ENCODE measurements around the gene HYAL2. TPM values are rescaled to one million over a fixed set of nuclear protein-coding genes. Genes with fewer than 3 reads are reported as not detected.
"Not testable (repeated sequence)": the region's sequence is repeated elsewhere in the genome, so short reads cannot be mapped to it uniquely, and the experiment has no call there.

The HYAL2 gene
- total and polyA plus RNA-seq, 3 donors from 2014 or later, result 58.6 to 111 (median 90.9) TPM

GRCh38 chr3:50272911-50273688 lies 49.4 kb downstream of the HYAL2 start:
- Histone ChIP-seq H3K9me3 (no peaks in the 10 kb centered on the region), H3K4me3 (peak overlapping the region in 1 of 2 donors; percentile 35), H3K27ac (no peak overlapping the region), H3K36me3 (ENCODE audit: low read depth, missing control alignments) (no peaks in the 10 kb centered on the region), H3K4me1 (peaks cover 22% of the 10 kb centered on the region), H3K27me3 (no peaks in the 10 kb centered on the region)
- 7 to 9% methylated on average over 27 to 59 of the region's 61 CpGs for WGBS, 2 donors
- no peak for TF ChIP-seq POLR2A (IDR thresholded peaks at IDR 0.05)
- peak; percentile 95 to 99 (median 98) for TF ChIP-seq CTCF (IDR thresholded peaks at IDR 0.05)
- DNase-seq, result peak; percentile 89
- intact Hi-C loops (cut with DNase I; ENCODE audit: low total_unique reads), result loop anchor here (10.0 kb wide), 1 partner anchor 78 kb away; the partner anchor contains the start of gene GNAT1

GRCh38 chr3:50272538-50272910 lies 50.0 kb downstream of the HYAL2 start:
- not testable (repeated sequence) for H3K36me3 ChIP-seq (ENCODE audit: low read depth, missing control alignments); H3K27me3 ChIP-seq; H3K4me3 ChIP-seq; H3K27ac ChIP-seq; DNase-seq; H3K9me3 ChIP-seq
- 57 to 59% methylated on average over 10 of the region's 10 CpGs for WGBS, 2 donors
- intact Hi-C loops (cut with DNase I; ENCODE audit: low total_unique reads), result loop anchor here (10.0 kb wide), 1 partner anchor 78 kb away; the partner anchor contains the start of gene GNAT1
- H3K4me1 ChIP-seq, result peaks cover 27% of the 10 kb centered on the region

GRCh38 chr3:50271314-50271936 lies 51.1 kb downstream of the HYAL2 start:
- Histone ChIP-seq H3K9me3 (no peaks in the 10 kb centered on the region), H3K4me3 (no peak overlapping the region), H3K4me1 (peaks cover 38% of the 10 kb centered on the region), H3K27me3 (no peaks in the 10 kb centered on the region), H3K27ac (no peak overlapping the region), H3K36me3 (ENCODE audit: low read depth, missing control alignments) (no peaks in the 10 kb centered on the region)
- WGBS, 2 donors, result 83 to 85% methylated on average over 10 of the region's 10 CpGs
- intact Hi-C loops (cut with DNase I; ENCODE audit: low total_unique reads), result loop anchor here (10.0 kb wide), 1 partner anchor 77 kb away; the partner anchor contains the start of gene GNAT1
- no peak for TF ChIP-seq CTCF (IDR thresholded peaks at IDR 0.05)
- no peak for TF ChIP-seq POLR2A (IDR thresholded peaks at IDR 0.05)
- DNase-seq, result no peak

- TF ChIP-seq POLR2A (IDR thresholded peaks at IDR 0.05) (no peak), CTCF (IDR thresholded peaks at IDR 0.05) (no peak)
- intact Hi-C loops (cut with DNase I; ENCODE audit: low total_unique reads), result loop anchor here (10.0 kb wide), 1 partner anchor 76 kb away; the partner anchor contains the start of gene GNAT1
- H3K36me3 ChIP-seq (ENCODE audit: low read depth, missing control alignments), result no peaks in the 10 kb centered on the region
- H3K9me3 ChIP-seq, result no peaks in the 10 kb centered on the region
- no peak for DNase-seq
- peaks cover 46% of the 10 kb centered on the region for H3K4me1 ChIP-seq
- no peak overlapping the region for H3K27ac ChIP-seq
- WGBS, 2 donors, result 89 to 90% methylated on average over 14 to 19 of the region's 19 CpGs
- no peaks in the 10 kb centered on the region for H3K27me3 ChIP-seq
- H3K4me3 ChIP-seq, result no peak overlapping the region
These were observed 51.9 kb downstream of the HYAL2 start for GRCh38 chr3:50270422-50271224.

GRCh38 chr3:50269977-50270413 lies 52.5 kb downstream of the HYAL2 start:
- H3K27ac ChIP-seq, result no peak overlapping the region
- TF ChIP-seq POLR2A (IDR thresholded peaks at IDR 0.05) (no peak), CTCF (IDR thresholded peaks at IDR 0.05) (no peak)
- H3K9me3 ChIP-seq, result no peaks in the 10 kb centered on the region
- no peaks in the 10 kb centered on the region for H3K36me3 ChIP-seq (ENCODE audit: low read depth, missing control alignments)
- H3K27me3 ChIP-seq, result no peaks in the 10 kb centered on the region
- no peak for DNase-seq
- WGBS, 2 donors, result 80 to 92% methylated on average over 2 to 8 of the region's 8 CpGs
- H3K4me1 ChIP-seq, result peaks cover 52% of the 10 kb centered on the region
- H3K4me3 ChIP-seq, result no peak overlapping the region
- intact Hi-C loops (cut with DNase I; ENCODE audit: low total_unique reads), result loop anchor here (10.0 kb wide), 1 partner anchor 75 kb away; the partner anchor contains the start of gene GNAT1

Measured in testis (tissue), 3 donors.